Embryonic facial prominence (tissue), 1 donor: ENCODE data around the gene NSUN2.
"Not testable (repeated sequence)": the region's sequence is repeated elsewhere in the genome, so short reads cannot be mapped to it uniquely, and the experiment has no call there.

Experiments
- DNase-seq: peaks from one replicate; pipeline ENCODE4 v3.0.0-alpha.2; 2016; ENCODE audit errors: extremely low spot score

Gene NSUN2

GRCh38 chr5:6632888-6633468 is at the start of gene NSUN2, which contains the start of gene SRD5A1:
Gene NSUN2, minus strand, starts transcription at chr5:6633044. Its CDS starts 65 bp downstream, at chr5:6632979.
Gene SRD5A1, plus strand, starts transcription at chr5:6633440. Its CDS starts 137 bp downstream, at chr5:6633577.
- DNase-seq, result peak; percentile 81

DNA sequence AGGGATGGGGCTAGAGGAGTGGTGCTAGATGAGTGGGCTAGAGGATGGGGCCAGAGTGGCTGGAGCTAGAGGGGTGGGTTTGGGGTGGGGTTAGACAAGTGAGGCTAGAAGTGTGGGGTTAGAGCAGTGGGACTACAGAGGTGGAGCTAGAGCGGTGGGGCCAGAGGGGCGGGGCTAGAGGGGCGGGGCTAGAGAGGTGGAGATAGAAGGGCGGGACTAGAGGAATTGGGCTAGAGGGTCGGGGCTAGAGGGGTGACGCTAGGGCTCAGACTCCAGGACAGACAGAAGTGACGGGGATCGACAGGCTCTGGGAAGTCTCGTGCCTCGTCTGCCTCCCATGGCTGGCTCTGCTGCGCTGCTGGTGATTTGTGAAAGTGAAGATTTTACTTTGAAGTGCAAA is 49.4 kb upstream of the NSUN2 start:
- no peak for DNase-seq

DNA sequence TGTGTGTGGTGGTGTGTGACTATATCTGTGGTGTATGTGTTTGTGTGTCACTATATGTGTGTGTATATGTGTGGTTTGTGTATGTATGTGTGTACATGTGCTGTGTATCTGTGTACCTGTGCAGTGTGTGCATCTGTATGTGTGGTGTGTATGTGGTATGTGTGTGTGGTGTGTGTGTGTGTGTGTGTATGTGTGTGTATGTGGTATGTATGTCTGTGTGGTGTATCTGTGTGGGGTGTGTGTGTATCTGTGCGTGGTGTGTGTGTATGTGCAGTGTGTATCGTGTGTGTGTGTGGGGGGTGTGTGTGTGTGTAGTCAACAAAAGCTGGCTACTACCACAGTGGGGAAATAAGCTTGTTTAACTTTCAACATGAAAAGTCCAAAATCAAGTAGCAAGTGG is 48.8 kb upstream of the NSUN2 start:
- DNase-seq, result no peak

DNA sequence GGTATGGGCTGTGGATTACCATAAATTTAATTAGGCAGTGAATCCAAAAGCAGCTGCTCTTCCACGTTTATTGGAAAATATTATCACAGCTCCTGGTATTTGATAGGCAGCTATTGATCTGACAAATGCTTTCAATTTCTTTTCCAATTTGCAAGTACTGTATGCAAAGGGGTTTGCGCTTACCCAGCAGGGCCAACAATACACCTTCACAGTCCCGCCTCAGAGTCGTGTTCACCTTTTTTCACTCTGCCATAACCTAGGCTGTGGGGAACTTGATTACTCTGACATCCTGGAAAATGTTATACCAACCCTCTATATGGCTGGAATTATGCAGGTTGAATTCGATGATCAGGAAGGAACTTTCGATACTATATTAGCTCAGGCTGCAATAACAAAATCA is 48.1 kb upstream of the NSUN2 start:
- no peak for DNase-seq

- DNase-seq, result no peak
These were observed 45.5 kb upstream of the NSUN2 start for GRCh38 chr5:6678385-6678784.

- DNase-seq, result no peak
These were observed 43.9 kb upstream of the NSUN2 start for GRCh38 chr5:6676702-6677101.

GRCh38 chr5:6675784-6676491 is 43.1 kb upstream of the NSUN2 start:
- no peak for DNase-seq

- no peak for DNase-seq
These were observed 42.0 kb upstream of the NSUN2 start for GRCh38 chr5:6674886-6675285.

DNA sequence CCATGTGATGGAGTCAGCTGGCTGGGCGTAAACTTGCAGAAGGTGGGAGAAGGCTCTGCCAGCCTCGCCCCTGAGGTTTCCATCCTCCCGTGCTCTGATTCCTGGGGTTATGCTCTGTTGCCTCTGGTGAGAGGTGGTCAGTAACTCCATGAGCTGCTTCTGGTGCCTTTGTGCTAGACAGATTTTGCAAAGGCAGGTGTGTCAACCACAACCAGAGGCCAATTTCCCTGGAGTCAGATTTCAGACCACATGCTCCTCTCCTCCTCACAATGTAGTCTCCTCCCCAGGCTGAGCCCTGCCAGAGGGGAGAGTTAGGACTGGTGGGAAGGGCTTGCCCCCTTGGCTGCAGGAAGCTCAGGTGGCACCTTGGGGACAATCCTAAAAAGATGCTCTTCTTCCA is 41.6 kb upstream of the NSUN2 start:
- no peak for DNase-seq

DNA sequence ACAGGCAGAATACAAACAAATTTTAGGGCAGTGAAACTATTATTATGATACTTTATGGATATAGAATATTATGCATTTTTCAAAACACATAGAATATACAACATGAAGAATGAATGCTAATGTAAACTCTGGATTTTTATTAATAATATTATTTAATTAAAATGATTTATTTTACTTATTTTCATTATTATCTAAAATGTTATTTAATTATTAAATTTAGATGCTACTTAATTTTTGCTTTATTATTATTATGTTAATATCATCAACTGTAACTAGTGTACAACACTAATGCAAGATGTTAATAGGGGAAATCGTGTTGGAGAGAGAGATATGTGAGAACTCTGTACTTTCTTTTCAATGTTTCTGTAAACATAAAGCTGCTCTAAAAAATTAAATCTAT is 41.1 kb upstream of the NSUN2 start:
- no peak for DNase-seq

DNA sequence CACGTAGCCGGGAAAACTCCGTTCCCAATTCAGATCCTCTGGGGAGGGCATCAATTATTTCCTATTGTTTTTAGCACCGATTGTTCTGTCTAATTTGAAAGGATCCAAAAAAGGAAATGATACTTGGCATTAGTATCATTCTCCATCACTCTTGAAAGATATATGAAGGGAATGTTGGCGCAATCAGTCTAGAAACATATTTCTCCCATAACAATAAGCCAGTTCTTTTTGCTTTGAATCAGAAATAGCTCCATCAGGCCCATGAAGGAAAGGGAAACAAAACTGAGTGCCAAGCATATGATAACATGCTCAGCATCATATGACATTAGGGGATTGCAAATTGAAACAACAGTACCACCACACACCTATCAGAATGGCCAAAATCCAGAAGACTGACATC is 40.2 kb upstream of the NSUN2 start:
- no peak for DNase-seq

DNA sequence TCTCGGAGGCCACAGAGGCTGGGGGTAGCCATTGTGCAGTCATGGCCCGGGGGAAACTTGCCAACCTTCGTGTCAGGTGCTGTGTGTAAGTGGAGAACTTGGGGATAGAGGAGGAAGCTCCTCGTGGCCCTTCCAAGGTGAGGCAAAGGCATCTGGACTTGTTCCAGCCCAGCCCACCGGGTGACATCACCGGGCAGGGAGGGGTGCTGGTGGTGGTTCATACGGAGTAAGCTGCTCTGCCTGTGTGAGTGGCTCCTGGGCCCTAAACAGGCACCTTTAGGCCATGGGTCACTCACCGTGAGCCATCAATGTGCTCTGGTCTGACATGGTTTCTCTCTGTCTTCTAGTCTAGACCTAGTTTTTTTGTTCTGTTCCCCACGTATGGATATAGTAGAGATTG is 35.9 kb upstream of the NSUN2 start:
- DNase-seq, result not testable (repeated sequence)

DNA sequence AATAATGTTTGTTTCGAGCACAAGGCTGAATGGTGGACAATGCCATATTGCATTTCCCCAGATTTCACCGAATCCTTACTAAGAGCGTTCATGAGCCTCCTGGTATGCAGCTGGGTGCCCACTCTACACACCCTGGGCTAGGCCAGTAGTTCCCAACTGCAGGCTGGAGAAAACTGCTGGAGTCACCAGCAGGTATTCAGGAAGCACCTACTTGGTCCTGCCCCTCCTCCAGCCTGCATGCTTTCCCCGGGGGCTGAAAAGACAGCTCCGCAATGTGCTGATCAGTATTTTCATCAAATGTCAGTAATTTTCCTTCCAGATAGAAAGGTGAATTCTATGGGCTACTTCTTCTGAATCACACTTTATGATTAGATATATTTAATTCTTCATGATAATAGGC is 34.8 kb upstream of the NSUN2 start:
- no peak for DNase-seq

- DNase-seq, result no peak
These were observed 33.9 kb upstream of the NSUN2 start for GRCh38 chr5:6666762-6667161.

DNA sequence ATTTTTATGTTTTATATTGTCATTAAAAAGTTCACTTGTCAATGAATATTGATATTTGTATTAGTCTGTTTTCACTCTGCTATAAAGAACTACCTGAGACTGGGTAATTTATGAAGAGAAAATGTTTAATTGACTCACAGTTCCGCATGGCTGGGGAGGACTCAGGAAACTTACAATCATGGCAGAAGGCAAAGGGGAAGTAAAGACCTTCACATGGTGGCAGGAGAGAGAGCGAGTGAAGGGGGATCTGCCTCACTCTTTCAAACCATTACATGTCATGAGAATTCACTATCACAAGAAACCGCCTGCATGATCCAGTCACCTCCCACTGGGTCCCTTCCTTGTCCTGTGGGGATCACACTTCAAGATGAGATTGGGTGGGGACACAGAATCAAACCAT is 27.8 kb upstream of the NSUN2 start:
- no peak for DNase-seq

DNA sequence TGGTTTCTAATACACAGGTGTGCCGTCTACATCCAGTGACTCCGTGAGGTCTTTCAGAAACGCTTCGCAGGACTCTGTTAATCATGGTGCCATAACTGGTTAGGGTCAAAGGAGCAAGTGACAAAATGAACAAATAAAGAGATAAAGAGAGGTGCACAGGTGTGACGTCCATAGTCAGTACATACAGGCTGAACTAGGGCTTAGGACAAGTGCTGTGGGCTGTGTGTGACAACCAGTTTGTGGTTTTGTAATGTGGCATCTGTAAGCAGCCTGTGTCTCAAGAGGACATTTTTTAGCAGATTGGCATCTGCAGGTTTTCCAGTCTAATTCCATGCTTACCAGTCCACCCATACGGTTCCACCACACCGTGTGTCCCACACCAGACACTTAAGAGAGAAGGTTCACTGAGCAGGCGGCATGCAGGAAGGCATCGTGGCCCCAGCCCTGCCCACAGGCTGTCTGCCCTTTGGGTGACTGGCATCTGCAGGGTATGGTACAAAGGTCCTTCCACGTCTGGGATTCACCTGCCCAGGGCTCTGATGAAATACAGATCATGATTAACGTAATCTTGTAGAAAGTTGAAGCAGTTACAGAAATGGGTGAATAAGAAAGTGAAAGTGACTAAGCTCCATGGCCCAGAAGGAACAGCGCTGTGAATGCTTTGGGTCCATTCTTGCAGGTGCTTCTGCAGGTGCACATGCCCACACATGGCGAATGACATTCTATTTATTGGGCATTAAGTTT is 27.3 kb upstream of the NSUN2 start:
- no peak for DNase-seq

DNA sequence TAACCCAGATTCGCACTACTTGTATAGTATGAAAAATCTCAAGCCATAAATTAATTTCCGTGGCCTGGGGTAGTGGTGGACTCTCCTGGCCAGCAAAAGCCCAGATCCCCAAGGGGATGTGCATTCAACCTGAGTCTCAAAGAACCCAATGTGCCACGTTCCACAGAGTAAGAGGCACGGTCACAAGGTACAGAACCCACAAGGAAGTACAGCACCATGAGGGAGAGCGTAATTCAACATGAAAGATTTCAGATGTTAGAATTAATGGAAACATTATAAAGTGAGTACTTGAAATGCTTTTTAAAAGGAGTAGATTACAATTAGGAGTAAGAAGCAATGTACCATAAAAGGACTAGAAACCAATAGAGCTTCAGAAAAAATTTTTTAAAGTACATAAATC is 23.8 kb upstream of the NSUN2 start:
- DNase-seq, result no peak

GRCh38 chr5:6655432-6655831 is 22.6 kb upstream of the NSUN2 start:
- no peak for DNase-seq

DNA sequence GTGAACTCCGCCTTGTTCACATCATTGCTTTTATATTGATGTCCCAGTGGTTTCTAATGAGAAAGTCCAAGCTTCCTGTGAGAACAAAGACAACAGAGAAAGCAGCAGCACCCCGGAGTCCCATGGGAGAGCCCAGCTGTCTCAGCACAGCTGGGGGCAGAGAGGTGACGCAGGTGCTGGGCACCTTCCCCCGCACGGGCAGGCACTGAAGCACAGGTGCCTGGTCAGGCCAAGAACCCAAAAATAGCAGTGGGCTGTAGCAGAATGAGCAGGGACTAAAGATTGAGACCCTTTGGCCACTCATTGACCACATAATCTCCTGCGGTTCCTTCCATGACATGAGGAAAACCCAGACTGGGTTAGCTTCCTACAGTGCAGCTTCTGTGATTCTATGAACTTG is 19.2 kb upstream of the NSUN2 start:
- no peak for DNase-seq

DNA sequence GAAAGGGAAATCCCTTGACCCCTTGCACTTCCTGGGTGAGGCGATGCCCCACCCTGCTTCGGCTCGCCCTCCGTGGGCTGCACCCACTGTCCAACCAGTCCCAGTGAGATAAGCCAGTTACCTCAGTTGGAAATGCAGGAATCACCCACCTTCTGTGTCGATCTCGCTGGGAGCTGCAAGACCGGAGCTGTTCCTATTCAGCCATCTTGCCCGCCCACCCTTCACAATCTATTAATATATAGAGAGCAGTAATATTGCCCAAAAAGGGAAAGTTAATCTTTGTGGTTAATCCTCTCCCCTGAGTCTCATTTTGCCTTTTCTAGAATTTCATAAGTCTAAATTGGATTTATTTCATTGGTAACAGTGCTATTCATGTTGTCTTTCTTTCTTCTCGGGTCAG is 16.8 kb upstream of the NSUN2 start:
- no peak for DNase-seq

DNA sequence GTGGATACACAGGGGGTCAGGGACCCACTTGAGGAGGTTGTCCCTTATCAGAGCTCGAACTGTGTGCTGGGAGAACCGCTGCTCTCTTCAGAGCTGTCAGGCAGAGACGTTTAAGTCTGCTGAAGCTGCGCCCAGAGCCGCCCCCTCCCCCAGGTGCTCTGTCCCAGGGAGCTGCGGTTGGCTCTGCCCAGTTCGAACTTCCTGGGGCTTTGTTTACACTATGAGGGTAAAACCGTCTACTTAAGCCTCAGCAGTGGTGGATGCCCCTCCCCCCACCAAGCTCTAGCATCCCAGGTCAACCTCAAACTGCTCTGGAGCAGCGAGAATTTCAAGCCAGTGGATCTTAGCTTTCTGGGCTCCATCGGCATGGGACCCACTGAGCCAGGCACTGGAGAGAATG is 16.3 kb upstream of the NSUN2 start:
- no peak for DNase-seq

DNA sequence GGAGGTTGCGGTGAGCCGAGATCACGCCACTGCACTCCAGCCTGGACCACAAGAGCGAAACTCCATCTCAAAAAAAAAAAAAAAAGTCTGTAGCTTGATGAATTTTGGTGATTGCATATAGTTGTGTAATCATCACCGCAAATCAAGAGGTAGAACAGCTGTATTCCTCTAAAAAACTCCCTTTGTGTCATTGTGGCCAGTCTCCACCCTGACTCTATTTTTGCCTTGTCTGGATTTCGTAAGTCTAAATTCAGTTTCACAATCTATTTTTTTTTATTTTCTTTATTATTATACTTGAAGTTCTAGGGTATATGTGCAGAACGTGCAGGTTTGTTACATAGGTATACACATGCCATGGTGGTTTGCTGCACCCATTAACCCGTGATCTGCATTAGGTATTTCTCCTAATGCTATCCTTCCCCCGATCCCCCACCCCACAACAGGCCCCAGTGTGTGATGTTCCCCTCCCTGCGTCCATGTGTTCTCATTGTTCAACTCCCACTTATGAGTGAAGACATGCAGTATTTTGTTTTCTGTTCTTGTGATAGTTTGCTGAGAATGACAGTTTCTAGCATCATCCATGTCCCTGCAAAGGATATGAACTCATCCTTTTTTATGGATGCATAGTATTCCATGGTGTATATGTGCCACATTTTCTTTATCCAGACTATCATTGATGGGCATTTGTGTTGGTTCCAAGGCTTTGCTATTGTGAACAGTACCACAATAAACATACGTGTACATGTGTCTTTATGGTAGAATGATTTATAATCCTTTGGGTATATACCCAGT is 12.9 kb upstream of the NSUN2 start:
- DNase-seq, result not testable (repeated sequence)
